G401 (cell line): ENCODE results near the gene MT1G. TPM values are rescaled to one million over a fixed set of nuclear protein-coding genes. Genes with fewer than 3 reads are reported as not detected.
A peak's percentile ranks its signal among the peaks of the same experiment; 100 is the strongest.
"Not testable (repeated sequence)": the region's sequence is repeated elsewhere in the genome, so short reads cannot be mapped to it uniquely, and the experiment has no call there.

Source experiments
- DNase-seq: peaks from one replicate; pipeline ENCODE4 v3.0.0-alpha.2; 2015; ENCODE audit warnings: low spot score
- in situ Hi-C: cut with HindIII; loops from 2 replicates; pipeline ENCODE4 v1.10.0; 2016; ENCODE audit warnings: low sequenced_read_pairs, mixed read lengths
- total RNA-seq: library from RNA; depleted of rRNA; stranded (reverse); fragments of >200 nt; shearing (Covaris generic); gene quantifications from 2 replicates; pipeline ENCODE4 v1.2.3, GENCODE V29; 2014; rRNA removed

MT1G gene
- total RNA-seq, 1 experiment from 2014 or later: not detected

- DNase-seq: no peak
- in situ Hi-C loops: no loop called here
Measured at GRCh38 chr16:56625943-56626654, 41.8 kb downstream of the MT1G start.

- in situ Hi-C loops: no loop called here
- DNase-seq: peak; percentile 72
Measured at GRCh38 chr16:56625140-56625942, 42.5 kb downstream of the MT1G start, which contains the start of gene MT1E. TSS of gene MT1E (plus strand) at chr16:56625781. CDS start at chr16:56625852, 71 bp downstream.

DNA sequence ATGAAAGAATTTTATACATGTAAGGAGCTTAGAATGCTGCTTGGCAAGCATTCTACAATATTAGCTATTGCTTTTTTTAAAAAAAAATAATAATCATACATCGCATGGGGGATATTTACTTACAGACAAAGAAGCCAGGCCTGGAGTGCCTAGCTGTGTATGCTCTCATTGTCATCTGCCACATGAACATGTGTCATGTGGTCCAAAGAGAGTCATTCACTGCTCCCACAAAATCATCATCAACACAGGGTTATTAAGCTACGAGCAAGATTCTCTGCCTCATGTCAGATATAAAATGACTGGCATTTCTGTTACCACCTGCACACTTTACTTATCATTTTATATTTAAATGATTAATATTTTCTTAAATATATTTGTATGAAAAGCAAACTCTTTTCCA is 44.2 kb downstream of the MT1G start:
- no peak for DNase-seq
- in situ Hi-C loops: no loop called here

- in situ Hi-C loops, DNase-seq: not testable (repeated sequence)
Measured at GRCh38 chr16:56623184-56623583, 44.7 kb downstream of the MT1G start.

DNA sequence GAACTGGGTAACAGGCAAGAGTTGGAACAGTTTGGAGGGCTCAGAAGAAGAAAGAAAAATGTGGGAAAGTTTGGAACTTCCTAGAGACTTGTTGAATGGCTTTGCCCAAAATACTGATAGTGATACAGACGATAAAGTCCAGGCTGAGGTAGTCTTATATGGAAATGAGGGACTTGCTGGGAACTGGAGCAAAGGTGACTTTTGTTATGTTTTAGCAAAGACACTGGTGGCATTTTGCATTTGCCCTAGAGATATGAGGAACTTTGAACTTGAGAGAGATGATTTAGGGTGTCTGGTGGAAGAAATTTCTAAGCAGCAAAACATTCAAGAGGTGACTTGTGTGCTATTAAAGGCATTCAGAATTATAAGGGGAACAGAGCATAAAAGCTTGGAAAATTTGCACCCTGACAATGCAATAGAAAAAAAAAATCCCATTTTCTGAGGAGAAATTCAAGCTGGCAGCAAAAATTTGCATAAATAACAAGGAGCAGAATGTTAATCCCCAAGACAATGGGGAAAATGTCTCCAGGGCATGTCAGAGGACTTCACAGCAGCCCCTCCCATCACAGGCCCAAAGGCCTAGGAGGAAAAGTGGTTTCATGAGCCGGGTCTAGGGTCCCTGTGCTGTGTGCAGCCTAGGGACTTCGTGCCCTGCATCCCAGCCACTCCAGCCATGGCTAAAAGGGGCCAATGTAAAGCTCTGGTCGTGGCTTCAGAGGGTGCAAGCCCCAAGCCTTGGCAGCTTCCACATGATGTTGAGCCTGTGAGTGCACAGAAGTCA is 46.0 kb downstream of the MT1G start:
- DNase-seq, in situ Hi-C loops: not testable (repeated sequence)

GRCh38 chr16:56620339-56620897 is 47.4 kb downstream of the MT1G start:
- in situ Hi-C loops: no loop called here
- no peak for DNase-seq

- DNase-seq: no peak
Measured at GRCh38 chr16:56618138-56618537, 49.7 kb downstream of the MT1G start.

DNA sequence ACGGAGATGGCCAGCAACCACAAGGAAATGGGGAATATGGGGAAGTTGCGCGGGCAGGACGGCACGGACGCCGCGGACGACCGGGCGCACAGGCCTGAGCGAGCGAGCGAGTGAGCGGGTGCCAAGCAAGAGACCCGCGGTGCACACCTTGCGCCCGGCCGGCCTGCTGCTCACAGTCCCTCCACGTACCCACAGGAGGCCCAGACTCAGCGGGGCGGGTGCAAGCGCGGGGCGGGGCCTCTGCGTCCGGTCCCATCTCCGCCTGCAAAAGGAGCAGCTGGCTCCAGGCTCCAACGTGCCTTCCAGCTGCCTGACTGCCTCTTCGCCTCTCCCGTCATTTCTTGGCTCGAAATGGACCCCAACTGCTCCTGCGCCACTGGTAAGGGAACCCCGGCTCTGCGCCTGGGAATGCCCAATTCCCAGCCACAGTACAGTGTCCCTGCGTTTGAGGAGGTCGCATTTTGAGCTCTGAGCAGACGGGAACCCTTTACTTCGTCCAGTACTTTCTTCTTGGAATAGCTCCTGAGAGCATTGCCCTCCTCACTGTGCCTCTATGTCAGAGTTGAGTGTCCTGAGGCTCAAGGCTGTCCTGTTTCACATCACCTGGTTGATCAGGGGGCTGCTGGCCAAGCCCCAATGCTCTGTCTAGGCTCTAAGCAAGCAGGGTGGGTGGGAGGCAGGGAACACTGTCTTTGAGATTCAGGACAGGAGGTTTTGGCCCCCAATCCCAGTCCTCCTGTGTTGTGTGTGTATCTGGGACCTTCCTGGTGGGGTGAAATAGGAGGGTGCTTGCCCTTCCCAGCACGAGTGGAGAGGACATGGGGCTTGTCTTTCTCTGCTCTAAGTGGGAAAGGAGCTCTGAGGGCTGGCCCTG is 50.4 kb downstream of the MT1G start:
- no peak for DNase-seq
- in situ Hi-C loops: no loop called here

More at GRCh38 chr16:56618138-56618537, 49.7 kb downstream of the MT1G start:
- in situ Hi-C loops: no loop called here

Other genes starting within 250 kb of the MT1G start
- 77.0 and 94.4 TPM in 2 replicates for gene AMFR, start 242.5 kb downstream of the MT1G start, total RNA-seq
- 106 and 165 TPM in 2 replicates for gene NUDT21, start 216.7 kb downstream of the MT1G start, total RNA-seq
- gene OGFOD1, start 216.5 kb downstream of the MT1G start, total RNA-seq: 69.8 and 82.3 TPM in 2 replicates
- gene BBS2, start 148.0 kb downstream of the MT1G start, total RNA-seq: 72.5 and 83.8 TPM in 2 replicates
- not detected in 2 replicates for gene MT4, start 103.0 kb downstream of the MT1G start, total RNA-seq
- not detected in 2 replicates for gene MT3, start 78.5 kb downstream of the MT1G start, total RNA-seq
- 0.43 TPM in 1 of 2 replicates, not detected in the other for gene MT2A, start 59.5 kb downstream of the MT1G start, total RNA-seq
- not detected in 2 replicates for gene MT1E, start 42.3 kb downstream of the MT1G start, total RNA-seq
- not detected in 2 replicates for gene MT1M, start 35.4 kb downstream of the MT1G start, total RNA-seq
- not detected in 2 replicates for gene MT1A, start 29.4 kb downstream of the MT1G start, total RNA-seq
- not detected in 2 replicates for gene MT1B, start 16.2 kb downstream of the MT1G start, total RNA-seq
- not detected in 2 replicates for gene MT1F, start 10.1 kb downstream of the MT1G start, total RNA-seq
- gene MT1H, start 1.7 kb upstream of the MT1G start, total RNA-seq: not detected in 2 replicates
- gene MT1X, start 14.4 kb upstream of the MT1G start, total RNA-seq: 0.80 TPM in 1 of 2 replicates, not detected in the other
- gene NUP93, start 62.1 kb upstream of the MT1G start, total RNA-seq: 112 and 136 TPM in 2 replicates
- gene SLC12A3, start 197.1 kb upstream of the MT1G start, total RNA-seq: 0.25 TPM in 1 of 2 replicates, not detected in the other